Endothelial cell of umbilical vein (primary cell): ENCODE data around the gene SHMT1. TPM values are rescaled to one million over a fixed set of nuclear protein-coding genes. Genes with fewer than 3 reads are reported as not detected.

ENCODE experiments used
- BruUV-seq: library from RNA; stranded (reverse); fragments of 400-500 nt; replicated peaks from 2 replicates; lab custom pipeline; 2021; lab: Mats Ljungman, UMichigan
- CTCF ChIA-PET: fragments of 300-600, 350-600 bp; sonication (Branson Sonifier 250); formaldehyde crosslinking; loops from one replicate; lab custom pipeline; 2021; ENCODE audit warnings: antibody characterized with exemption, inconsistent platforms; lab: Charles Lee
- POLR2A ChIA-PET: fragments of 300-600, 350-600 bp; sonication (Branson Sonifier 250); formaldehyde crosslinking; loops from one replicate; lab custom pipeline; 2021; ENCODE audit warnings: antibody characterized with exemption, inconsistent platforms; lab: Charles Lee
- DNase-seq: peaks from one replicate; pipeline ENCODE4 v3.0.0-alpha.2; 2011; ENCODE audit warnings: low read depth, low spot score
- FAIRE-seq: peaks from 2 replicates; lab custom pipeline; 2011; peaks lifted over from hg19 to GRCh38; lab: Jason Lieb, UNC
- H2AFZ ChIP-seq: 2 replicates; pipeline ENCODE4 v1.6.0; 2012; ENCODE audit warnings: low read depth, low read length, control low read depth, inconsistent platforms
- H3K27ac ChIP-seq: 2 replicates; pipeline ENCODE4 v1.5.1; 2011; ENCODE audit warnings: low read depth, mild to moderate bottlenecking, control low read depth, low read length, moderate library complexity; ENCODE audit not compliant: insufficient read depth
- H3K27me3 ChIP-seq, 2 experiments: 2 replicates each; pipeline versions ENCODE4 v1.6.0 to v1.6.1; 2011; ENCODE audit warnings: low read length in 2 of 2, mixed read lengths in 1 of 2; ENCODE audit not compliant: control insufficient read depth in 2 of 2, insufficient read depth in 2 of 2
- H3K36me3 ChIP-seq, 2 experiments: 2 replicates in 1 of 2; 3 replicates in 1 of 2; pipeline ENCODE4 v1.5.1; 2011; ENCODE audit warnings: low read length in 2 of 2, mild to moderate bottlenecking in 1 of 2, moderate library complexity in 1 of 2; ENCODE audit not compliant: control insufficient read depth in 2 of 2, insufficient read depth in 2 of 2; ENCODE audit errors: extremely low read depth in 1 of 2
- H3K4me1 ChIP-seq: 3 replicates; pipeline ENCODE4 v1.5.1; 2011; ENCODE audit warnings: mild to moderate bottlenecking, low read length; ENCODE audit not compliant: control insufficient read depth, insufficient read depth; ENCODE audit errors: extremely low read depth
- H3K4me2 ChIP-seq: 2 replicates; pipeline ENCODE4 v1.6.1; 2011; ENCODE audit warnings: low read length, control low read depth, mixed read lengths; ENCODE audit not compliant: insufficient read depth
- H3K4me3 ChIP-seq, 3 experiments: fragments of 200-600 bp in 1 of 3; sonication (generic), shearing (Covaris generic) in 1 of 3; replicated peaks in 1 of 3; 2 replicates each; pipeline ENCODE4 v1.5.1; 2011 to 2016; ENCODE audit warnings: control low read depth in 3 of 3, low read length in 3 of 3, mild to moderate bottlenecking in 2 of 3, inconsistent platforms in 1 of 3, low read depth in 1 of 3, moderate library complexity in 1 of 3; ENCODE audit not compliant: insufficient read depth in 1 of 3
- H3K79me2 ChIP-seq: 2 replicates; pipeline ENCODE4 v1.6.0; 2012; ENCODE audit warnings: low read length, inconsistent platforms; ENCODE audit not compliant: control insufficient read depth, insufficient read depth
- H3K9ac ChIP-seq: replicated peaks from 2 replicates; pipeline ENCODE3; 2011; ENCODE audit warnings: low read length, control low read depth; ENCODE audit not compliant: insufficient read depth; ENCODE audit errors: extremely low read depth
- H3K9me1 ChIP-seq: replicated peaks from 3 replicates; pipeline ENCODE4 v1.6.0; 2011; ENCODE audit warnings: mild to moderate bottlenecking, low read length; ENCODE audit not compliant: control insufficient read depth, insufficient read depth; ENCODE audit errors: extremely low read depth
- H3K9me3 ChIP-seq: replicated peaks from 2 replicates; pipeline ENCODE4 v1.5.1; 2012; ENCODE audit warnings: low read length, inconsistent platforms; ENCODE audit not compliant: control insufficient read depth, insufficient read depth
- H4K20me1 ChIP-seq: replicated peaks from 2 replicates; pipeline ENCODE3; 2011; ENCODE audit warnings: mild to moderate bottlenecking, low read length; ENCODE audit not compliant: control insufficient read depth, insufficient read depth; ENCODE audit errors: extremely low read depth
- CTCF ChIP-seq, 2 donors: IDR thresholded peaks; 1 replicate in 1 of 2; 2 replicates in 1 of 2; pipeline ENCODE4 v1.5.1; 2011; ENCODE audit warnings: low read length in 2 of 2, mild to moderate bottlenecking in 2 of 2, moderate library complexity in 2 of 2, control low read depth in 1 of 2, inconsistent platforms in 1 of 2, low read depth in 1 of 2; ENCODE audit not compliant: insufficient read depth in 1 of 2; ENCODE audit errors: extremely low read depth in 1 of 2
- EZH2 ChIP-seq: IDR thresholded peaks from 2 replicates; pipeline ENCODE4 v1.6.1; 2012; ENCODE audit warnings: borderline replicate concordance, low read depth, mild to moderate bottlenecking, moderate library complexity, low read length, inconsistent platforms; ENCODE audit not compliant: severe bottlenecking
- FOS ChIP-seq: IDR thresholded peaks from 2 replicates; pipeline ENCODE4 v1.6.1; 2011; ENCODE audit warnings: mild to moderate bottlenecking, low read length, moderate library complexity, borderline replicate concordance; ENCODE audit not compliant: insufficient read depth
- GATA2 ChIP-seq: IDR thresholded peaks from 2 replicates; pipeline ENCODE4 v1.7.0; 2011; ENCODE audit warnings: low read depth, mild to moderate bottlenecking, moderate library complexity, mixed read lengths, low read length; ENCODE audit not compliant: insufficient read length, insufficient read depth
- JUN ChIP-seq: IDR thresholded peaks from 2 replicates; pipeline ENCODE4 v1.6.1; 2011; ENCODE audit warnings: borderline replicate concordance, low read depth; ENCODE audit not compliant: insufficient read length, insufficient read depth
- MAX ChIP-seq: IDR thresholded peaks from 2 replicates; pipeline ENCODE4 v1.6.1; 2011; ENCODE audit not compliant: insufficient read depth, insufficient read length
- MYC ChIP-seq: IDR thresholded peaks from one replicate; pipeline ENCODE4 v1.6.1; 2011; ENCODE audit warnings: mild to moderate bottlenecking, low read depth, low read length
- POLR2A ChIP-seq: IDR thresholded peaks from 2 replicates; pipeline ENCODE4 v1.6.1; 2012; ENCODE audit warnings: low read depth, mild to moderate bottlenecking, control low read depth, low read length
- POLR2AphosphoS5 ChIP-seq: IDR thresholded peaks from 2 replicates; pipeline ENCODE4 v1.6.1; 2012; ENCODE audit warnings: low read depth, mild to moderate bottlenecking, control low read depth, low read length, moderate library complexity; ENCODE audit not compliant: insufficient read depth
- dilution Hi-C: fragments of 300-500 bp; cut with MboI; formaldehyde crosslinking; loops from one replicate; pipeline ENCODE4 v1.15.0; 2019; ENCODE audit warnings: low sequenced_read_pairs; ENCODE audit not compliant: extremely low pct_ligation_motif_present
- intact Hi-C: fragments of 100-400 bp; cut with micrococcal nuclease; formaldehyde crosslinking; loops from one replicate; pipeline ENCODE4 v1.10.0; 2022
- polyA plus RNA-seq, 4 experiments: library from polyadenylated mRNA; depleted of rRNA in 3 of 4; stranded (reverse) in 3 of 4; unstranded in 1 of 4; fragments of >200 nt; gene quantifications; 2 replicates each; pipeline versions ENCODE4 v1.2.1 to v1.2.3, GENCODE V29; 2011 to 2012; ENCODE audit warnings: missing spikeins in 1 of 4
- total RNA-seq: library from RNA; stranded (reverse); gene quantifications from 2 replicates; pipeline ENCODE4 v1.2.3, GENCODE V29; 2021

The SHMT1 gene
- total and polyA plus RNA-seq, 2 donors (not counting 3 experiments of a cell fraction or from before 2014, with no cell fraction given), result 18.9 to 27.6 TPM

- no peaks in the 10 kb centered on the region for H3K9me3 ChIP-seq
- no peak for FAIRE-seq
These were observed 17.3 kb upstream of the SHMT1 start for GRCh38 chr17:18380471-18381157.

More at GRCh38 chr17:18380471-18381157, 17.3 kb upstream of the SHMT1 start:
- H3K9me1 ChIP-seq, result no peaks in the 10 kb centered on the region
- H3K79me2 ChIP-seq, result no peaks in the 10 kb centered on the region
- peaks cover 2 to 9% of the 10 kb centered on the region in 2 experiments for H3K27me3 ChIP-seq
- BruUV-seq, result no TSS peak
- DNase-seq, result no peak
- no peaks in the 10 kb centered on the region for H3K4me1 ChIP-seq
- intact Hi-C loops (no loop called here), dilution Hi-C loops (no loop called here)
- no peak for TF ChIP-seq EZH2
- no peak for TF ChIP-seq GATA2
- no peak for TF ChIP-seq MYC
- no peak for TF ChIP-seq FOS
- no peak for TF ChIP-seq MAX
- TF ChIP-seq POLR2AphosphoS5, result no peak
- no peak for TF ChIP-seq CTCF (IDR thresholded peaks at IDR 0.05; ENCODE audit: extremely low read depth in 1 of 2, insufficient read depth in 1 of 2, low read depth in 1 of 2, low read length in 2 of 2)
- no peak for TF ChIP-seq POLR2A
- no peak for TF ChIP-seq JUN
- H3K4me3 ChIP-seq, result no peak overlapping the region
- POLR2A ChIA-PET, result no interaction called here
- no peak overlapping the region for H3K9ac ChIP-seq
- no peaks in the 10 kb centered on the region for H3K36me3 ChIP-seq
- CTCF ChIA-PET, result no interaction called here
- no peak overlapping the region for H2AFZ ChIP-seq
- no peak overlapping the region for H3K4me2 ChIP-seq
- H3K27ac ChIP-seq, result no peak overlapping the region
- H4K20me1 ChIP-seq, result no peaks in the 10 kb centered on the region
